GM18519 (cell line): ENCODE data around the gene ADPRH.
"Not testable (repeated sequence)": the region's sequence is repeated elsewhere in the genome, so short reads cannot be mapped to it uniquely, and the experiment has no call there.

ENCODE experiments used
- ATAC-seq: cut with Tn5 transposase; IDR thresholded peaks from one replicate; pipeline ENCODE4 v1.9.1; 2021; ENCODE audit warnings: mild to moderate bottlenecking, moderate library complexity; ENCODE audit not compliant: unreplicated experiment, low FRiP score

Gene ADPRH

GRCh38 chr3:119594929-119595328 is 15.6 kb downstream of the ADPRH start:
- ATAC-seq: not testable (repeated sequence)

GRCh38 chr3:119595639-119596334 is 16.5 kb downstream of the ADPRH start:
- no peak for ATAC-seq

- ATAC-seq: no peak
Measured at GRCh38 chr3:119596398-119596797, 17.1 kb downstream of the ADPRH start.

GRCh38 chr3:119597548-119598288 is 18.4 kb downstream of the ADPRH start, which contains the start of gene PLA1A:
Gene PLA1A (plus strand): TSS chr3:119597885. CDS start chr3:119597914, 29 bp downstream.
- ATAC-seq: no peak

GRCh38 chr3:119598410-119599098 is 19.3 kb downstream of the ADPRH start:
- peak; percentile 36 for ATAC-seq

GRCh38 chr3:119599558-119600174 is 20.4 kb downstream of the ADPRH start:
- no peak for ATAC-seq

GRCh38 chr3:119600732-119601131 is 21.4 kb downstream of the ADPRH start:
- peak; percentile 48 for ATAC-seq

- no peak for ATAC-seq
Measured at GRCh38 chr3:119601154-119601553, 21.9 kb downstream of the ADPRH start.

- ATAC-seq: no peak
Measured at GRCh38 chr3:119602676-119603075, 23.4 kb downstream of the ADPRH start.

- ATAC-seq: no peak
Measured at GRCh38 chr3:119604878-119605277, 25.6 kb downstream of the ADPRH start.

- no peak for ATAC-seq
Measured at GRCh38 chr3:119608405-119609000, 29.2 kb downstream of the ADPRH start.

- no peak for ATAC-seq
Measured at GRCh38 chr3:119609301-119609700, 30.0 kb downstream of the ADPRH start.

- no peak for ATAC-seq
Measured at GRCh38 chr3:119611664-119612063, 32.4 kb downstream of the ADPRH start.

- no peak for ATAC-seq
Measured at GRCh38 chr3:119613201-119613600, 33.9 kb downstream of the ADPRH start.

- ATAC-seq: no peak
Measured at GRCh38 chr3:119613872-119614271, 34.6 kb downstream of the ADPRH start.

GRCh38 chr3:119616056-119616455 is 36.8 kb downstream of the ADPRH start:
- no peak for ATAC-seq

GRCh38 chr3:119619094-119619493 is 39.8 kb downstream of the ADPRH start:
- no peak for ATAC-seq

- no peak for ATAC-seq
Measured at GRCh38 chr3:119620899-119621298, 41.6 kb downstream of the ADPRH start.

GRCh38 chr3:119624002-119624720 is 44.9 kb downstream of the ADPRH start:
- ATAC-seq: no peak
